HG02938 (cell line): Measurements from ENCODE around the gene SERPINA1.

ENCODE experiments used
- ATAC-seq: cut with Tn5 transposase; IDR thresholded peaks from one replicate; pipeline ENCODE4 v1.9.1; 2021; ENCODE audit warnings: mild to moderate bottlenecking, moderate library complexity; ENCODE audit not compliant: unreplicated experiment

SERPINA1 gene

GRCh38 chr14:94384342-94384741 lies 4.1 kb downstream of the SERPINA1 start:
- ATAC-seq = no peak

GRCh38 chr14:94383777-94384176 lies 4.6 kb downstream of the SERPINA1 start:
- ATAC-seq = no peak

DNA sequence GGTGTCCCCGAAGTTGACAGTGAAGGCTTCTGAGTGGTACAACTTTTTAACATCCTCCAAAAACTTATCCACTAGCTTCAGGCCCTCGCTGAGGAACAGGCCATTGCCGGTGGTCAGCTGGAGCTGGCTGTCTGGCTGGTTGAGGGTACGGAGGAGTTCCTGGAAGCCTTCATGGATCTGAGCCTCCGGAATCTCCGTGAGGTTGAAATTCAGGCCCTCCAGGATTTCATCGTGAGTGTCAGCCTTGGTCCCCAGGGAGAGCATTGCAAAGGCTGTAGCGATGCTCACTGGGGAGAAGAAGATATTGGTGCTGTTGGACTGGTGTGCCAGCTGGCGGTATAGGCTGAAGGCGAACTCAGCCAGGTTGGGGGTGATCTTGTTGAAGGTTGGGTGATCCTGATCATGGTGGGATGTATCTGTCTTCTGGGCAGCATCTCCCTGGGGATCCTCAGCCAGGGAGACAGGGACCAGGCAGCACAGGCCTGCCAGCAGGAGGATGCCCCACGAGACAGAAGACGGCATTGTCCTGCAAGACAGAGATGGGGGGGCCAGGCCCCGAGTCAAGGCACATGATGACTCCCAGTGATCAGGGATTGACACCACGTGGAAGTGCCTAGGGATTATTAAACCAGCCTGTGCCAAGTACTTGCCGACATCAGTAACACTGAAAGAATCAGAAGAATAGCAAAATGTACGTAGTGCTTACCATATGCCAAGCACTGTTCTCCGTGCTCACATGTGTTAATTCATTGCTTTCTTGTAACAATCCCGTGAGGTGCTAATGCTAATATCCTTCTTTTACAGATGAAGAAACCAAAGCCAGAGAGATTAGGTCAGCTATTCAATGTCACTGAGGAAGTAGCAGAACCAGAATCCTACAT lies 5.4 kb downstream of the SERPINA1 start:
- ATAC-seq = no peak

- ATAC-seq = no peak
These were observed 6.2 kb downstream of the SERPINA1 start for GRCh38 chr14:94382099-94382715.

DNA sequence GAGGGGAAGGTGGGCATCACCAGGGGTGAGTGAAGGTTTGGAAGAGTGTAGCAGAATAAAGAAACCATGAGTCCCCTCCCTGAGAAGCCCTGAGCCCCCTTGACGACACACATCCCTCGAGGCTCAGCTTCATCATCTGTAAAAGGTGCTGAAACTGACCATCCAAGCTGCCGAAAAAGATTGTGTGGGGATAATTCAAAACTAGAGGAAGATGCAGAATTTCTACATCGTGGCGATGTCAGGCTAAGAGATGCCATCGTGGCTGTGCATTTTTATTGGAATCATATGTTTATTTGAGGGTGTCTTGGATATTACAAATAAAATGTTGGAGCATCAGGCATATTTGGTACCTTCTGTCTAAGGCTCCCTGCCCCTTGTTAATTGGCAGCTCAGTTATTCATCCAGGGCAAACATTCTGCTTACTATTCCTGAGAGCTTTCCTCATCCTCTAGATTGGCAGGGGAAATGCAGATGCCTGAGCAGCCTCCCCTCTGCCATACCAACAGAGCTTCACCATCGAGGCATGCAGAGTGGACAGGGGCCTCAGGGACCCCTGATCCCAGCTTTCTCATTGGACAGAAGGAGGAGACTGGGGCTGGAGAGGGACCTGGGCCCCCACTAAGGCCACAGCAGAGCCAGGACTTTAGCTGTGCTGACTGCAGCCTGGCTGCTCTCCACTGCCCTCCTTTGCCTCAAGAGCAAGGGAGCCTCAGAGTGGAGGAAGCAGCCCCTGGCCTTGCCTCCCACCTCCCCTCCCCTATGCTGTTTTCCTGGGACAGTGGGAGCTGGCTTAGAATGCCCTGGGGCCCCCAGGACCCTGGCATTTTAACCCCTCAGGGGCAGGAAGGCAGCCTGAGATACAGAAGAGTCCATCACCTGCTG lies 7.0 kb downstream of the SERPINA1 start:
- ATAC-seq = no peak

- ATAC-seq = no peak
These were observed 7.9 kb downstream of the SERPINA1 start for GRCh38 chr14:94380225-94381148.

- ATAC-seq = no peak
These were observed 8.8 kb downstream of the SERPINA1 start for GRCh38 chr14:94379291-94380224.

GRCh38 chr14:94378527-94379290 lies 9.7 kb downstream of the SERPINA1 start:
- ATAC-seq = no peak

- no peak for ATAC-seq
These were observed 10.4 kb downstream of the SERPINA1 start for GRCh38 chr14:94377866-94378470.

DNA sequence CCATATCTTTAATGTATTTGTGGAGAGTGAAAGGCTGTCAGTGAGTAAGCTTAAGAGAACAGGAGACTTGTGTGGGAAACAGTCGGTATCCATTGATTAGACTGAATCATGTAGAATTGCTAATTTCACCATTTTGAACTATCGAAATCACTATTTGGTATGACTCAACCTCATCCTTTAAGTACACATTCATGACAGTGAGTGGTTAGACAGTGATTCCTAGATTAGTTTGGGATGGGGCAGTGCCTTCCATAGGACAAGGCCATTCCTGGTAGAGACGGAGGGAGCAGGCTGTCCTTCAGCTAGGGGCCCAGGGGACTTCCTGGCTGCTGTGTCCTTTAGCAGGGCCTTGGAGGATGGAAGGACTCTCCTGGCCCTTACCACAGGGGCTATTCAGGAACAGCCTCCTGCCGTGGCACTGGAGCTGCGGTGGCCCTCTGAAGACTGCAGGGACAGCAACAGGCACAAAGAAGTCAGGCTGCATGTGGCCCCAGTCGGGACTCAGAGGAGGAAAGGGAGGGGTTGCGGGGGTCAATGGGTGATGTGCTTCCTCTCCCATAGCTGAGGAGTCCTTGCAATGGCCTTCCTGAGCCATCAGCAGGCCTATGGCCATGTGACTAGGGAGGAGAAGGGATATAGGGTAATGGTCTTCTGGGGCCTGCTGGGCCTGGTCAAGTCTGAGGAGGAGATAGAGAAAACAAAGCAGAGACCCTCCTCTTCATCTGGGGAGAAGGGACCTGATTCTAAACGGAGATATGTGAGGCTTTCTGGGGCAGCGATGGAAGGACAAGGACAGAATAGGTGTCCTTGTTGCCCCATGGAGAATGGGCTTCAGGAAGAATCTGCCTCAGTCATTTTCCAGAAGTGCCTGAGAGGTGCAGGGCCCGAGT lies 11.2 kb downstream of the SERPINA1 start:
- no peak for ATAC-seq

- ATAC-seq = no peak
These were observed 12.1 kb downstream of the SERPINA1 start for GRCh38 chr14:94376108-94376975.

DNA sequence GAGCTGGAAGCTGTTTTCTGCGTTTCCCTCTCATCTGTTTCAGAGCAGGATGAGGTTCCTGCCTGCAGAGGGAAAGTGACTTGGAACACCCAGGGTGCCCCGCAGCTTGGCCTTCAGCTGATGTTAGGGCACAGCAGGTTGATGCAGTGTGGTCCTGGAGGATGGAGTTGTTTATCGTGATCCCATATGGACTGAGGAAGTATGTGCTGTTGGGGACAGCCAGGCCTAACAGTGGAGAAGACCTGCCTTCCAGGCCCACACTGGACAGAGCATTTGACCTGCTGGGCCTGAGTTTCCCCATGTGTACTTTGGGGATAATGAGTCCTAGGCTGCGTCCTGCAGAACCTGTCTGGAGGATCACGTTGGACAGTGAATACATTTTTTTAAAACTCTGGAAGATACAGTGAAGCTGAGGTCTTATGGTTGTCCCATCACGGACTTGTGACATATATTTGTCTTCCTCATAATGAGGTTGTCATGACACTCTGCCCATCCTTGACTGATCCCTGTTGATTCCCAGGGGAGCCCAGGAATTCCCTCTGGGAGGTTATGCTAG lies 12.8 kb downstream of the SERPINA1 start:
- ATAC-seq = no peak

DNA sequence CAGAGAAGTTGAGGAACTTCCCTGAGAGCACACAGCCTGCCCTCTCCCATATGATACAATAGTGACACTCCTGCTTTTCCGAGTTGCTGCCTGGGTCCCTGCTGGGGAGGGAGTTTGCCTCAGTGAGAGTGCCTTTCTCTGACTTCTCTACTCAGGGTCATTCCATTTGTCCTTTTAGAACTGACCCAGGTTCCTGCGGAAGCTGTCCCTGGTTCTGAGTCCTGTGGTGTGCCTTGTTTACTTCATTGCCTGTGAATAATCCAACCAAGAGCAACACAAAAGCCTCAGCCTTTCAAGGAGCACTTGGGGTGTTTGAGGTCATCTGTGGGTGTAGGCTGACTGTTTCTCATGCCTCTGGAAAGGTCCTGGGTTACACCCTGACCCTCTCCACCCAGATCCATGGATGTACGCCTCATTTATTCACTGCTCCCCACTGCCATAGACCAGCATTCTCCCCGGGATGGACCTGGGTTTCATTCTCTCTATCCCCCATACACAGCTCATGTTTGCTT lies 13.6 kb downstream of the SERPINA1 start:
- no peak for ATAC-seq

DNA sequence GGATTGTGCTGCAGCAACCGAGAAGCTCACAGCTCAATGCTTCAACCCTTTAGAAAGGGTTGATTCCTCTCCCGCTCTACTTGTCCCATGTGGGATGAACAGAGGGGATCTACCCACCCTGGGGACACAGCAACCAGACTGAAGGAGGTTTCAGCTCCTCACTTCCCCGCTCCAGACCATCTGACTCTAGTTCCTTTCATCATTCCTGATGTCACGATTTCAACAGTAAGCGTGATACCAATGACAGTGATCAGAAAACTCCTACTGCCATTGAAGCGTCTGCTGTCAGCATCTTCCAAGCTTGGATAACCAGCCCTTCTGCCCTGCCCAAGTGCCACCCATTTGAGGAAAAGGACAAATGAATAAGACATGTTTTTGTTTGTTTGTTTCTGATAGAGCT lies 14.3 kb downstream of the SERPINA1 start:
- no peak for ATAC-seq

- ATAC-seq = no peak
These were observed 14.7 kb downstream of the SERPINA1 start for GRCh38 chr14:94373708-94374107.
